ENCODE results near the gene EPB41L2. TPM values are rescaled to one million over a fixed set of nuclear protein-coding genes. Genes with fewer than 3 reads are reported as not detected.

Gene EPB41L2
- total and polyA plus RNA-seq, 2 donors from 2014 or later = 19.6 to 111 TPM

GRCh38 chr6:131022691-131023090 is 40.4 kb downstream of the EPB41L2 start:
- TF ChIP-seq, protein P1, sequence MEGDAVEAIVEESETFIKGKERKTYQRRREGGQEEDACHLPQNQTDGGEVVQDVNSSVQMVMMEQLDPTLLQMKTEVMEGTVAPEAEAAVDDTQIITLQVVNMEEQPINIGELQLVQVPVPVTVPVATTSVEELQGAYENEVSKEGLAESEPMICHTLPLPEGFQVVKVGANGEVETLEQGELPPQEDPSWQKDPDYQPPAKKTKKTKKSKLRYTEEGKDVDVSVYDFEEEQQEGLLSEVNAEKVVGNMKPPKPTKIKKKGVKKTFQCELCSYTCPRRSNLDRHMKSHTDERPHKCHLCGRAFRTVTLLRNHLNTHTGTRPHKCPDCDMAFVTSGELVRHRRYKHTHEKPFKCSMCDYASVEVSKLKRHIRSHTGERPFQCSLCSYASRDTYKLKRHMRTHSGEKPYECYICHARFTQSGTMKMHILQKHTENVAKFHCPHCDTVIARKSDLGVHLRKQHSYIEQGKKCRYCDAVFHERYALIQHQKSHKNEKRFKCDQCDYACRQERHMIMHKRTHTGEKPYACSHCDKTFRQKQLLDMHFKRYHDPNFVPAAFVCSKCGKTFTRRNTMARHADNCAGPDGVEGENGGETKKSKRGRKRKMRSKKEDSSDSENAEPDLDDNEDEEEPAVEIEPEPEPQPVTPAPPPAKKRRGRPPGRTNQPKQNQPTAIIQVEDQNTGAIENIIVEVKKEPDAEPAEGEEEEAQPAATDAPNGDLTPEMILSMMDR (IDR thresholded peaks at IDR 0.05; ENCODE audit: borderline replicate concordance, extremely low read depth, insufficient read depth) = no peak
- intact Hi-C loops (cut with DNase I) = no loop called here
- Histone ChIP-seq H3K27ac (ENCODE audit: low read depth in 2 of 2, low read length in 2 of 2) (no peak overlapping the region), H3K9me3 (ENCODE audit: control insufficient read depth in 2 of 3, insufficient read depth in 1 of 3, low read length in 3 of 3) (no peaks in the 10 kb centered on the region), H3K27me3 (ENCODE audit: control insufficient read depth, insufficient read depth, low read length) (no peaks in the 10 kb centered on the region), H3K4me1 (ENCODE audit: control insufficient read depth in 2 of 3, insufficient read depth in 2 of 3, low read depth in 1 of 3, low read length in 3 of 3) (no peaks in the 10 kb centered on the region), H3K36me3 (ENCODE audit: control insufficient read depth in 2 of 3, insufficient read depth in 3 of 3, low read length in 3 of 3) (no peaks in the 10 kb centered on the region), H3K4me3 (ENCODE audit: low read length in 3 of 3) (no peak overlapping the region), H3K9ac (ENCODE audit: low read length in 3 of 3) (no peak overlapping the region)
- DNase-seq (no peak), FAIRE-seq (no peak)

DNA sequence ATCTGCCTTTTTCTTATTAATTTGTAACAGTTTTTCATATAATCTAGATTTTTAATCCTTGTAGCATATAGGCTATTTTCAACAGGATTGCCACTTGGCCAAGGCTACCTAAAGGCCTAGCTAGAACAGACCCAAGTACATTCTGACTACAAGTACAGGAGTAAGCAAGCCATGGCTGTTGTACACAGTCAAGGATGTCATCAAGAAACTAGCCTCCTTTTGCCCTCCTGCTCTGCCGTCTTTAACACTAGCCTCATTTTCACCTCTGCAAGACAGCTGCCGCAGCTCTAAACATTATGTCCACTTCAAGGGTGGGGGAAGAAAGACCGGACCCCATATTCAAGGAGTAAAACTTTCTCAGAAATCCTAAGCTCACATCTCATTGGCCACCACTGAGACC is 45.1 kb downstream of the EPB41L2 start:
- Histone ChIP-seq H3K9me3 (ENCODE audit: control insufficient read depth in 2 of 3, insufficient read depth in 1 of 3, low read length in 3 of 3) (no peaks in the 10 kb centered on the region), H3K9ac (ENCODE audit: low read length in 3 of 3) (no peak overlapping the region), H3K4me1 (ENCODE audit: control insufficient read depth in 2 of 3, insufficient read depth in 2 of 3, low read depth in 1 of 3, low read length in 3 of 3) (peaks cover 0 to 5% (median 5%) of the 10 kb centered on the region in 3 donors), H3K4me3 (ENCODE audit: low read length in 3 of 3) (no peak overlapping the region), H3K36me3 (ENCODE audit: control insufficient read depth in 2 of 3, insufficient read depth in 3 of 3, low read length in 3 of 3) (no peaks in the 10 kb centered on the region), H3K27me3 (ENCODE audit: control insufficient read depth, insufficient read depth, low read length) (no peaks in the 10 kb centered on the region), H3K27ac (ENCODE audit: low read depth in 2 of 2, low read length in 2 of 2) (no peak overlapping the region)
- intact Hi-C loops (cut with DNase I) = no loop called here
- TF ChIP-seq, protein P1 (IDR thresholded peaks at IDR 0.05; ENCODE audit: borderline replicate concordance, extremely low read depth, insufficient read depth) = no peak
- DNase-seq (no peak), FAIRE-seq (no peak)

GRCh38 chr6:131015630-131016263 is 47.3 kb downstream of the EPB41L2 start:
- Histone ChIP-seq H3K36me3 (ENCODE audit: control insufficient read depth in 2 of 3, insufficient read depth in 3 of 3, low read length in 3 of 3) (no peaks in the 10 kb centered on the region), H3K27me3 (ENCODE audit: control insufficient read depth, insufficient read depth, low read length) (no peaks in the 10 kb centered on the region), H3K9ac (ENCODE audit: low read length in 3 of 3) (no peak overlapping the region), H3K9me3 (ENCODE audit: control insufficient read depth in 2 of 3, insufficient read depth in 1 of 3, low read length in 3 of 3) (no peaks in the 10 kb centered on the region), H3K4me1 (ENCODE audit: control insufficient read depth in 2 of 3, insufficient read depth in 2 of 3, low read depth in 1 of 3, low read length in 3 of 3) (peaks cover 0 to 5% (median 5%) of the 10 kb centered on the region in 3 donors), H3K4me3 (ENCODE audit: low read length in 3 of 3) (no peak overlapping the region), H3K27ac (ENCODE audit: low read depth in 2 of 2, low read length in 2 of 2) (no peak overlapping the region)
- FAIRE-seq (no peak), DNase-seq (peak in 2 of 5 donors; percentile 36 to 72)
- intact Hi-C loops (cut with DNase I) = no loop called here
- TF ChIP-seq, protein P1 (IDR thresholded peaks at IDR 0.05; ENCODE audit: borderline replicate concordance, extremely low read depth, insufficient read depth) = no peak

Data from kidney (tissue), 14 donors.